Endothelial cell of umbilical vein (primary cell): ENCODE data around the gene SOHLH1. TPM values are rescaled to one million over a fixed set of nuclear protein-coding genes. Genes with fewer than 3 reads are reported as not detected.
A peak's percentile ranks its signal among the peaks of the same experiment; 100 is the strongest.

ENCODE experiments used
- BruUV-seq: library from RNA; stranded (reverse); fragments of 400-500 nt; replicated peaks from 2 replicates; lab custom pipeline; 2021; lab: Mats Ljungman, UMichigan
- CTCF ChIA-PET: fragments of 300-600, 350-600 bp; sonication (Branson Sonifier 250); formaldehyde crosslinking; loops from one replicate; lab custom pipeline; 2021; ENCODE audit warnings: antibody characterized with exemption, inconsistent platforms; lab: Charles Lee
- POLR2A ChIA-PET: fragments of 300-600, 350-600 bp; sonication (Branson Sonifier 250); formaldehyde crosslinking; loops from one replicate; lab custom pipeline; 2021; ENCODE audit warnings: antibody characterized with exemption, inconsistent platforms; lab: Charles Lee
- DNase-seq: peaks from one replicate; pipeline ENCODE4 v3.0.0-alpha.2; 2011; ENCODE audit warnings: low read depth, low spot score
- FAIRE-seq: peaks from 2 replicates; lab custom pipeline; 2011; peaks lifted over from hg19 to GRCh38; lab: Jason Lieb, UNC
- H2AFZ ChIP-seq: 2 replicates; pipeline ENCODE4 v1.6.0; 2012; ENCODE audit warnings: low read depth, low read length, control low read depth, inconsistent platforms
- H3K27ac ChIP-seq: 2 replicates; pipeline ENCODE4 v1.5.1; 2011; ENCODE audit warnings: low read depth, mild to moderate bottlenecking, control low read depth, low read length, moderate library complexity; ENCODE audit not compliant: insufficient read depth
- H3K27me3 ChIP-seq, 2 experiments: 2 replicates each; pipeline versions ENCODE4 v1.6.0 to v1.6.1; 2011; ENCODE audit warnings: low read length in 2 of 2, mixed read lengths in 1 of 2; ENCODE audit not compliant: control insufficient read depth in 2 of 2, insufficient read depth in 2 of 2
- H3K36me3 ChIP-seq, 2 experiments: 2 replicates in 1 of 2; 3 replicates in 1 of 2; pipeline ENCODE4 v1.5.1; 2011; ENCODE audit warnings: low read length in 2 of 2, mild to moderate bottlenecking in 1 of 2, moderate library complexity in 1 of 2; ENCODE audit not compliant: control insufficient read depth in 2 of 2, insufficient read depth in 2 of 2; ENCODE audit errors: extremely low read depth in 1 of 2
- H3K4me1 ChIP-seq: 3 replicates; pipeline ENCODE4 v1.5.1; 2011; ENCODE audit warnings: mild to moderate bottlenecking, low read length; ENCODE audit not compliant: control insufficient read depth, insufficient read depth; ENCODE audit errors: extremely low read depth
- H3K4me2 ChIP-seq: 2 replicates; pipeline ENCODE4 v1.6.1; 2011; ENCODE audit warnings: low read length, control low read depth, mixed read lengths; ENCODE audit not compliant: insufficient read depth
- H3K4me3 ChIP-seq, 3 experiments: fragments of 200-600 bp in 1 of 3; sonication (generic), shearing (Covaris generic) in 1 of 3; replicated peaks in 1 of 3; 2 replicates each; pipeline ENCODE4 v1.5.1; 2011 to 2016; ENCODE audit warnings: control low read depth in 3 of 3, low read length in 3 of 3, mild to moderate bottlenecking in 2 of 3, inconsistent platforms in 1 of 3, low read depth in 1 of 3, moderate library complexity in 1 of 3; ENCODE audit not compliant: insufficient read depth in 1 of 3
- H3K79me2 ChIP-seq: 2 replicates; pipeline ENCODE4 v1.6.0; 2012; ENCODE audit warnings: low read length, inconsistent platforms; ENCODE audit not compliant: control insufficient read depth, insufficient read depth
- H3K9ac ChIP-seq: replicated peaks from 2 replicates; pipeline ENCODE3; 2011; ENCODE audit warnings: low read length, control low read depth; ENCODE audit not compliant: insufficient read depth; ENCODE audit errors: extremely low read depth
- H3K9me1 ChIP-seq: replicated peaks from 3 replicates; pipeline ENCODE4 v1.6.0; 2011; ENCODE audit warnings: mild to moderate bottlenecking, low read length; ENCODE audit not compliant: control insufficient read depth, insufficient read depth; ENCODE audit errors: extremely low read depth
- H3K9me3 ChIP-seq: replicated peaks from 2 replicates; pipeline ENCODE4 v1.5.1; 2012; ENCODE audit warnings: low read length, inconsistent platforms; ENCODE audit not compliant: control insufficient read depth, insufficient read depth
- H4K20me1 ChIP-seq: replicated peaks from 2 replicates; pipeline ENCODE3; 2011; ENCODE audit warnings: mild to moderate bottlenecking, low read length; ENCODE audit not compliant: control insufficient read depth, insufficient read depth; ENCODE audit errors: extremely low read depth
- EZH2 ChIP-seq: IDR thresholded peaks from 2 replicates; pipeline ENCODE4 v1.6.1; 2012; ENCODE audit warnings: borderline replicate concordance, low read depth, mild to moderate bottlenecking, moderate library complexity, low read length, inconsistent platforms; ENCODE audit not compliant: severe bottlenecking
- FOS ChIP-seq: IDR thresholded peaks from 2 replicates; pipeline ENCODE4 v1.6.1; 2011; ENCODE audit warnings: mild to moderate bottlenecking, low read length, moderate library complexity, borderline replicate concordance; ENCODE audit not compliant: insufficient read depth
- GATA2 ChIP-seq: IDR thresholded peaks from 2 replicates; pipeline ENCODE4 v1.7.0; 2011; ENCODE audit warnings: low read depth, mild to moderate bottlenecking, moderate library complexity, mixed read lengths, low read length; ENCODE audit not compliant: insufficient read length, insufficient read depth
- JUN ChIP-seq: IDR thresholded peaks from 2 replicates; pipeline ENCODE4 v1.6.1; 2011; ENCODE audit warnings: borderline replicate concordance, low read depth; ENCODE audit not compliant: insufficient read length, insufficient read depth
- MAX ChIP-seq: IDR thresholded peaks from 2 replicates; pipeline ENCODE4 v1.6.1; 2011; ENCODE audit not compliant: insufficient read depth, insufficient read length
- MYC ChIP-seq: IDR thresholded peaks from one replicate; pipeline ENCODE4 v1.6.1; 2011; ENCODE audit warnings: mild to moderate bottlenecking, low read depth, low read length
- POLR2A ChIP-seq: IDR thresholded peaks from 2 replicates; pipeline ENCODE4 v1.6.1; 2012; ENCODE audit warnings: low read depth, mild to moderate bottlenecking, control low read depth, low read length
- POLR2AphosphoS5 ChIP-seq: IDR thresholded peaks from 2 replicates; pipeline ENCODE4 v1.6.1; 2012; ENCODE audit warnings: low read depth, mild to moderate bottlenecking, control low read depth, low read length, moderate library complexity; ENCODE audit not compliant: insufficient read depth
- dilution Hi-C: fragments of 300-500 bp; cut with MboI; formaldehyde crosslinking; loops from one replicate; pipeline ENCODE4 v1.15.0; 2019; ENCODE audit warnings: low sequenced_read_pairs; ENCODE audit not compliant: extremely low pct_ligation_motif_present
- intact Hi-C: fragments of 100-400 bp; cut with micrococcal nuclease; formaldehyde crosslinking; loops from one replicate; pipeline ENCODE4 v1.10.0; 2022
- polyA plus RNA-seq, 4 experiments: library from polyadenylated mRNA; depleted of rRNA in 3 of 4; stranded (reverse) in 3 of 4; unstranded in 1 of 4; fragments of >200 nt; gene quantifications; 2 replicates each; pipeline versions ENCODE4 v1.2.1 to v1.2.3, GENCODE V29; 2011 to 2012; ENCODE audit warnings: missing spikeins in 1 of 4
- total RNA-seq: library from RNA; stranded (reverse); gene quantifications from 2 replicates; pipeline ENCODE4 v1.2.3, GENCODE V29; 2021
- TF ChIP-seq, protein P1 (sequence below), 2 donors: IDR thresholded peaks; 1 replicate in 1 of 2; 2 replicates in 1 of 2; pipeline ENCODE4 v1.5.1; 2011; ENCODE audit warnings: low read length in 2 of 2, mild to moderate bottlenecking in 2 of 2, moderate library complexity in 2 of 2, control low read depth in 1 of 2, inconsistent platforms in 1 of 2, low read depth in 1 of 2; ENCODE audit not compliant: insufficient read depth in 1 of 2; ENCODE audit errors: extremely low read depth in 1 of 2

Gene SOHLH1
- total and polyA plus RNA-seq, 2 donors (not counting 3 experiments of a cell fraction or from before 2014, with no cell fraction given) = not detected

GRCh38 chr9:135714242-135715055 is 15.2 kb upstream of the SOHLH1 start:
- peaks cover 6% of the 10 kb centered on the region for H3K4me1 ChIP-seq
- intact Hi-C loops = no loop called here
- no peak overlapping the region for H3K4me3 ChIP-seq
- H3K4me2 ChIP-seq = no peak overlapping the region
- dilution Hi-C loops = no loop called here
- peaks cover 13 to 28% of the 10 kb centered on the region in 2 experiments for H3K27me3 ChIP-seq
- H4K20me1 ChIP-seq = no peaks in the 10 kb centered on the region
- BruUV-seq = no TSS peak
- H3K9ac ChIP-seq = no peak overlapping the region
- no peaks in the 10 kb centered on the region for H3K9me1 ChIP-seq
- POLR2A ChIA-PET = interaction anchor here (0.6 kb wide), 1 partner anchor 1258 kb away, joined by 3 read pairs; no protein-coding TSS in a partner anchor
- no peak for DNase-seq
- CTCF ChIA-PET = interaction anchor here (1.2 to 1.4 kb wide), 2 partner anchors 12 to 18 kb away, joined by 3 to 4 read pairs; no protein-coding TSS in a partner anchor
- no peaks in the 10 kb centered on the region for H3K79me2 ChIP-seq
- no peak overlapping the region for H2AFZ ChIP-seq
- no peak for FAIRE-seq
- H3K27ac ChIP-seq = no peak overlapping the region
- no peaks in the 10 kb centered on the region for H3K9me3 ChIP-seq
- no peaks in the 10 kb centered on the region for H3K36me3 ChIP-seq
- TF ChIP-seq POLR2A = no peak
- peak; percentile 42 for TF ChIP-seq EZH2

DNA sequence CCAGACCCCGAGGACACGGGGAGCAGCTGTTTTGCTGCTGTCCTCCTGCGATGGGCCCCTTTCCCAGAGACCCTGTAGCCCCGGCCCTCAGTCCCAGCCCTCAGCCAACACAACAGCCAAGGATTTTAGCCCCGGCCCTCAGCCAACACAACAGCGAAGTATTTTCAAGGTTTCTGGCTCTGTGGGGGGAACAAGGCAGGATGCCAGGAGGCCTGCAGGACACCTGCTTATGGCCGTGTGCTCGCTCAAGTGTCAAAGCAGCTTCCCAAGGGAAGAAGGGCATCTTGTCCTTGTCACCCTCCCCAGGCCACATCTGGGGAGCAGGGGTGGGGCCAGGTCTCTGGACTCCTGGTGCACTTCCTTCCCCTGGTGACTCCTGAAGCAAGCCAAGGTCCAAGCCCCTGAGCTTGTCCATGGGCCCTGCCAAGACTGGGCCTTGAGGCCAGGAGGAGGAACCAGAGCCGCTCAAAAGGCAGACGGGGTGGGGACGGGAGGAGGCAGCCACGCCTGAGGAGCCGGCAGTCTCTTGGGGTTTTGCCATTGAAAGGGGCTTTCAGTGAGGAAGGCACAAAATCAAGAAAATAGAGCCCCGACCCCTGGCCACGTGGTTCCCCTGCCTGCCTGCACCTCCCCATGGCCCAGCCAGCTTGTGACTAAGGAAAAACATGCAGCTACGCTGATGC is 13.5 kb upstream of the SOHLH1 start:
- no peaks in the 10 kb centered on the region for H4K20me1 ChIP-seq
- dilution Hi-C loops = no loop called here
- H3K27me3 ChIP-seq = peaks cover 15 to 28% of the 10 kb centered on the region in 2 experiments
- no peaks in the 10 kb centered on the region for H3K9me3 ChIP-seq
- no peak for FAIRE-seq
- H3K79me2 ChIP-seq = no peaks in the 10 kb centered on the region
- POLR2A ChIA-PET = no interaction called here
- no peaks in the 10 kb centered on the region for H3K9me1 ChIP-seq
- TF ChIP-seq MYC (no peak), GATA2 (no peak), EZH2 (no peak), MAX (no peak), POLR2A (no peak), FOS (no peak), JUN (no peak), POLR2AphosphoS5 (no peak)
- TF ChIP-seq, protein P1, sequence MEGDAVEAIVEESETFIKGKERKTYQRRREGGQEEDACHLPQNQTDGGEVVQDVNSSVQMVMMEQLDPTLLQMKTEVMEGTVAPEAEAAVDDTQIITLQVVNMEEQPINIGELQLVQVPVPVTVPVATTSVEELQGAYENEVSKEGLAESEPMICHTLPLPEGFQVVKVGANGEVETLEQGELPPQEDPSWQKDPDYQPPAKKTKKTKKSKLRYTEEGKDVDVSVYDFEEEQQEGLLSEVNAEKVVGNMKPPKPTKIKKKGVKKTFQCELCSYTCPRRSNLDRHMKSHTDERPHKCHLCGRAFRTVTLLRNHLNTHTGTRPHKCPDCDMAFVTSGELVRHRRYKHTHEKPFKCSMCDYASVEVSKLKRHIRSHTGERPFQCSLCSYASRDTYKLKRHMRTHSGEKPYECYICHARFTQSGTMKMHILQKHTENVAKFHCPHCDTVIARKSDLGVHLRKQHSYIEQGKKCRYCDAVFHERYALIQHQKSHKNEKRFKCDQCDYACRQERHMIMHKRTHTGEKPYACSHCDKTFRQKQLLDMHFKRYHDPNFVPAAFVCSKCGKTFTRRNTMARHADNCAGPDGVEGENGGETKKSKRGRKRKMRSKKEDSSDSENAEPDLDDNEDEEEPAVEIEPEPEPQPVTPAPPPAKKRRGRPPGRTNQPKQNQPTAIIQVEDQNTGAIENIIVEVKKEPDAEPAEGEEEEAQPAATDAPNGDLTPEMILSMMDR (IDR thresholded peaks at IDR 0.05; ENCODE audit: extremely low read depth in 1 of 2, insufficient read depth in 1 of 2, low read depth in 1 of 2, low read length in 2 of 2) = no peak
- no peak for DNase-seq
- no peak overlapping the region for H3K4me3 ChIP-seq
- no peaks in the 10 kb centered on the region for H3K36me3 ChIP-seq
- no peak overlapping the region for H3K4me2 ChIP-seq
- H3K9ac ChIP-seq = no peak overlapping the region
- H3K4me1 ChIP-seq = no peaks in the 10 kb centered on the region
- no peak overlapping the region for H3K27ac ChIP-seq
- BruUV-seq = no TSS peak
- no peak overlapping the region for H2AFZ ChIP-seq
- intact Hi-C loops = no loop called here
- CTCF ChIA-PET = interaction anchor here (0.6 to 1.4 kb wide), 3 partner anchors 8 to 112 kb away, joined by 3 read pairs; no protein-coding TSS in a partner anchor
